HEK293 (cell line): ENCODE results near the gene SVIL.

Experiments
- CTCF ChIA-PET: fragments of 350-600 bp; formaldehyde crosslinking; extraction: SDS; loops from one replicate; lab custom pipeline; 2021; ENCODE audit warnings: antibody characterized with exemption; lab: Yijun Ruan, JAX
- POLR2A ChIA-PET: fragments of 300-600 bp; formaldehyde crosslinking; extraction: SDS; loops from one replicate; lab custom pipeline; 2020; ENCODE audit warnings: antibody characterized with exemption, inconsistent platforms; lab: Yijun Ruan, JAX
- H3K27ac ChIP-seq: fragments of 200-500 bp; sonication (Bioruptor generic); 2 replicates; pipeline ENCODE4 v1.5.1; 2014; ENCODE audit warnings: low read depth, low read length, control low read depth, inconsistent platforms; ENCODE audit errors: extremely low read depth
- H3K36me3 ChIP-seq, 2 experiments: fragments of 200-500 bp in 1 of 2; sonication (Bioruptor generic) in 1 of 2; 1 replicate in 1 of 2; 2 replicates in 1 of 2; pipeline ENCODE4 v1.5.1; 2014 to 2017; ENCODE audit warnings: inconsistent platforms in 2 of 2, low read length in 2 of 2; ENCODE audit not compliant: control insufficient read depth in 2 of 2, insufficient read depth in 1 of 2
- H3K4me1 ChIP-seq: fragments of 200-500 bp; sonication (Bioruptor generic); 2 replicates; pipeline ENCODE4 v1.5.1; 2014; ENCODE audit warnings: mild to moderate bottlenecking, low read length, inconsistent platforms; ENCODE audit not compliant: control insufficient read depth, insufficient read depth
- H3K4me3 ChIP-seq: 2 replicates; pipeline ENCODE4 v1.5.1; 2011; ENCODE audit warnings: low read depth, mild to moderate bottlenecking, control low read depth, low read length, moderate library complexity
- H3K9me3 ChIP-seq: fragments of 200-500 bp; sonication (Bioruptor generic); 2 replicates; pipeline ENCODE4 v1.5.1; 2014; ENCODE audit warnings: low read depth, low read length, inconsistent platforms; ENCODE audit not compliant: control insufficient read depth, insufficient read depth
- KLF16 ChIP-seq: fragments of 450-650 bp; formaldehyde crosslinking; IDR thresholded peaks from 2 replicates; pipeline ENCODE4 v1.5.1; 2017; ENCODE audit warnings: missing biosample characterization, missing genetic modification characterization
- MYNN ChIP-seq: fragments of 450-650 bp; formaldehyde crosslinking; IDR thresholded peaks from 2 replicates; pipeline ENCODE4 v1.5.1; 2016; ENCODE audit warnings: missing biosample characterization, missing genetic modification characterization, borderline replicate concordance
- PRDM10 ChIP-seq: fragments of 450-650 bp; formaldehyde crosslinking; IDR thresholded peaks from 2 replicates; pipeline ENCODE4 v1.5.1; 2016; ENCODE audit warnings: missing biosample characterization, missing genetic modification characterization
- SALL2 ChIP-seq: fragments of 450-650 bp; formaldehyde crosslinking; IDR thresholded peaks from 2 replicates; pipeline ENCODE4 v1.5.0; 2017; ENCODE audit warnings: missing biosample characterization, mild to moderate bottlenecking, missing genetic modification characterization, borderline replicate concordance
- ZNF114 ChIP-seq: fragments of 450-650 bp; formaldehyde crosslinking; IDR thresholded peaks from 2 replicates; pipeline ENCODE4 v1.5.0; 2017; ENCODE audit warnings: missing biosample characterization, missing genetic modification characterization
- ZNF146 ChIP-seq: fragments of 450-650 bp; formaldehyde crosslinking; IDR thresholded peaks from 2 replicates; pipeline ENCODE4 v1.5.1; 2016; ENCODE audit warnings: missing biosample characterization, missing genetic modification characterization
- ZNF19 ChIP-seq: fragments of 450-650 bp; formaldehyde crosslinking; IDR thresholded peaks from 2 replicates; pipeline ENCODE4; 2016; ENCODE audit warnings: missing biosample characterization, missing genetic modification characterization, low read depth
- ZNF26 ChIP-seq: fragments of 450-650 bp; formaldehyde crosslinking; IDR thresholded peaks from 2 replicates; pipeline ENCODE4 v1.5.1; 2016; ENCODE audit warnings: missing biosample characterization, missing genetic modification characterization
- ZNF274 ChIP-seq, 2 experiments: fragments of 200-500 bp in 1 of 2; fragments of 450-650 bp in 1 of 2; sonication (Bioruptor generic) in 1 of 2; formaldehyde crosslinking in 1 of 2; IDR thresholded peaks; 2 replicates each; pipeline versions ENCODE4 v1.5.1 to v1.6.1; 2014 to 2016; ENCODE audit warnings: borderline replicate concordance in 1 of 2, inconsistent platforms in 1 of 2, low read length in 1 of 2, missing biosample characterization in 1 of 2, missing genetic modification characterization in 1 of 2
- ZNF302 ChIP-seq: fragments of 450-650 bp; formaldehyde crosslinking; IDR thresholded peaks from 2 replicates; pipeline ENCODE4 v1.5.1; 2016; ENCODE audit warnings: missing biosample characterization, missing genetic modification characterization, low read depth
- ZNF394 ChIP-seq: fragments of 450-650 bp; formaldehyde crosslinking; IDR thresholded peaks from 2 replicates; pipeline ENCODE4 v1.5.1; 2016; ENCODE audit warnings: missing biosample characterization, missing genetic modification characterization, mild to moderate bottlenecking, moderate library complexity, borderline replicate concordance
- ZNF558 ChIP-seq: fragments of 450-650 bp; formaldehyde crosslinking; IDR thresholded peaks from 2 replicates; pipeline ENCODE4 v1.5.1; 2016; ENCODE audit warnings: missing biosample characterization, missing genetic modification characterization
- ZNF561 ChIP-seq: fragments of 450-650 bp; IDR thresholded peaks from 2 replicates; pipeline ENCODE4 v1.5.1; 2018; ENCODE audit warnings: missing biosample characterization, missing genetic modification characterization, borderline replicate concordance
- ZNF585B ChIP-seq: fragments of 450-650 bp; formaldehyde crosslinking; IDR thresholded peaks from 2 replicates; pipeline ENCODE4 v1.5.1; 2016; ENCODE audit warnings: missing biosample characterization, missing genetic modification characterization
- ZNF610 ChIP-seq: fragments of 450-650 bp; formaldehyde crosslinking; IDR thresholded peaks from 2 replicates; pipeline ENCODE4 v1.5.1; 2016; ENCODE audit warnings: missing biosample characterization, missing genetic modification characterization, borderline replicate concordance
- ZNF623 ChIP-seq: fragments of 450-650 bp; formaldehyde crosslinking; IDR thresholded peaks from 2 replicates; pipeline ENCODE4 v1.5.1; 2016; ENCODE audit warnings: missing biosample characterization, missing genetic modification characterization
- ZNF626 ChIP-seq: fragments of 450-650 bp; sonication (Bioruptor Pico); formaldehyde crosslinking; IDR thresholded peaks from 2 replicates; pipeline ENCODE4 v1.5.1; 2018; ENCODE audit warnings: missing biosample characterization, missing genetic modification characterization, inconsistent platforms
- ZNF830 ChIP-seq: fragments of 450-650 bp; IDR thresholded peaks from 2 replicates; pipeline ENCODE4 v1.5.0; 2018; ENCODE audit warnings: missing biosample characterization, missing genetic modification characterization, low read depth, mild to moderate bottlenecking, moderate library complexity
- ZNF843 ChIP-seq: fragments of 450-650 bp; formaldehyde crosslinking; IDR thresholded peaks from 2 replicates; pipeline ENCODE4 v1.5.1; 2016; ENCODE audit warnings: missing biosample characterization, missing genetic modification characterization
- ZSCAN5A ChIP-seq: fragments of 450-650 bp; formaldehyde crosslinking; IDR thresholded peaks from 2 replicates; pipeline ENCODE4 v1.5.1; 2016; ENCODE audit warnings: missing biosample characterization, missing genetic modification characterization

SVIL gene

GRCh38 chr10:29493697-29494096 lies 141.1 kb downstream of the SVIL start:
- ChIA-PET POLR2A (no interaction called here), CTCF (no interaction called here)
- H3K4me1 ChIP-seq = no peaks in the 10 kb centered on the region
- peaks cover 12 to 29% of the 10 kb centered on the region in 2 experiments for H3K36me3 ChIP-seq
- H3K4me3 ChIP-seq = no peak overlapping the region
- H3K27ac ChIP-seq = no peak overlapping the region
- H3K9me3 ChIP-seq = no peaks in the 10 kb centered on the region
- no peak for TF ChIP-seq ZSCAN5A
- TF ChIP-seq ZNF585B (tag by site-specific recombination) = no peak
- no peak for TF ChIP-seq ZNF146 (tag by site-specific recombination)
- no peak for TF ChIP-seq ZNF626 (tag by site-specific recombination)
- no peak for TF ChIP-seq ZNF26
- no peak for TF ChIP-seq ZNF114
- no peak for TF ChIP-seq PRDM10 (tag by site-specific recombination)
- no peak for TF ChIP-seq ZNF558
- TF ChIP-seq SALL2 (tag by site-specific recombination) = no peak
- no peak for TF ChIP-seq ZNF394 (tag by site-specific recombination)
- TF ChIP-seq ZNF623 (tag by site-specific recombination) = no peak

- H3K36me3 ChIP-seq = peaks cover 12 to 38% of the 10 kb centered on the region in 2 experiments
- POLR2A ChIA-PET = no interaction called here
- no peaks in the 10 kb centered on the region for H3K9me3 ChIP-seq
- CTCF ChIA-PET = no interaction called here
- H3K4me3 ChIP-seq = no peak overlapping the region
- H3K4me1 ChIP-seq = no peaks in the 10 kb centered on the region
- H3K27ac ChIP-seq = no peak overlapping the region
- TF ChIP-seq ZNF843 (tag by site-specific recombination) (no peak), ZNF274 (IDR thresholded peaks at IDR 0.05; ENCODE audit: low read length) (no peak), ZNF274 (tag by site-specific recombination; IDR thresholded peaks at IDR 0.05; ENCODE audit: borderline replicate concordance) (no peak), SALL2 (tag by site-specific recombination) (no peak), MYNN (tag by site-specific recombination) (no peak), ZNF610 (tag by site-specific recombination) (no peak), ZNF19 (tag by site-specific recombination) (no peak), ZNF830 (no peak), ZNF302 (tag by site-specific recombination) (no peak), KLF16 (no peak), ZNF558 (no peak), ZNF561 (tag by site-specific recombination) (no peak)
Measured at GRCh38 chr10:29492774-29493173, 142.0 kb downstream of the SVIL start.
